Stimulated activated CD4-positive, alpha-beta T cell treated with anti-CD3 and anti-CD28 coated beads, Interleukin-1b, Interleukin-23, amount 100 ng/mL, for 24 hours (primary cell): Measurements from ENCODE around the gene FGF12.
"Not testable (repeated sequence)": the region's sequence is repeated elsewhere in the genome, so short reads cannot be mapped to it uniquely, and the experiment has no call there.

Experiments used
- DNase-seq, 4 experiments: peaks; one replicate each; pipeline ENCODE4 v3.0.0-alpha.2; 2020; ENCODE audit warnings: low read depth in 4 of 4, low spot score in 1 of 4

FGF12 gene

GRCh38 chr3:192597506-192597905 is 129.8 kb downstream of the FGF12 start:
- DNase-seq, result no peak

- no peak for DNase-seq
These were observed 148.6 kb downstream of the FGF12 start for GRCh38 chr3:192578729-192579128.

GRCh38 chr3:192577811-192578210 is 149.5 kb downstream of the FGF12 start:
- DNase-seq, result no peak

GRCh38 chr3:192577271-192577670 is 150.1 kb downstream of the FGF12 start:
- no peak for DNase-seq

- not testable (repeated sequence) for DNase-seq
These were observed 150.6 kb downstream of the FGF12 start for GRCh38 chr3:192576704-192577103.

- DNase-seq, result no peak
These were observed 151.3 kb downstream of the FGF12 start for GRCh38 chr3:192575879-192576506.

GRCh38 chr3:192573240-192573639 is 154.1 kb downstream of the FGF12 start:
- no peak for DNase-seq

GRCh38 chr3:192570821-192571791 is 156.2 kb downstream of the FGF12 start:
- DNase-seq, result no peak

GRCh38 chr3:192570315-192570714 is 157.0 kb downstream of the FGF12 start:
- no peak for DNase-seq

GRCh38 chr3:192566706-192567290 is 160.5 kb downstream of the FGF12 start:
- DNase-seq, result peak; percentile 28 to 58 (median 48)

- DNase-seq, result no peak
These were observed 162.7 kb downstream of the FGF12 start for GRCh38 chr3:192564611-192565010.

- DNase-seq, result no peak
These were observed 163.9 kb downstream of the FGF12 start for GRCh38 chr3:192563417-192563816.

- no peak for DNase-seq
These were observed 173.6 kb downstream of the FGF12 start for GRCh38 chr3:192553707-192554106.

- no peak for DNase-seq
These were observed 177.0 kb downstream of the FGF12 start for GRCh38 chr3:192550356-192550755.

GRCh38 chr3:192545333-192545732 is 182.0 kb downstream of the FGF12 start:
- no peak for DNase-seq

- no peak for DNase-seq
These were observed 184.2 kb downstream of the FGF12 start for GRCh38 chr3:192543163-192543562.

- DNase-seq, result no peak
These were observed 210.5 kb downstream of the FGF12 start for GRCh38 chr3:192516820-192517219.

- no peak for DNase-seq
These were observed 211.7 kb downstream of the FGF12 start for GRCh38 chr3:192515664-192516045.

GRCh38 chr3:192514754-192515663 is 212.3 kb downstream of the FGF12 start:
- DNase-seq, result no peak

GRCh38 chr3:192514081-192514753 is 213.1 kb downstream of the FGF12 start:
- DNase-seq, result no peak
